Kasumi-1 (cell line): ENCODE measurements around the gene UAP1.

Experiments
- DNase-seq, 2 experiments: peaks; one replicate each; lab custom pipeline; 2025; lab: John Stamatoyannopoulos, UW

Gene UAP1

DNA sequence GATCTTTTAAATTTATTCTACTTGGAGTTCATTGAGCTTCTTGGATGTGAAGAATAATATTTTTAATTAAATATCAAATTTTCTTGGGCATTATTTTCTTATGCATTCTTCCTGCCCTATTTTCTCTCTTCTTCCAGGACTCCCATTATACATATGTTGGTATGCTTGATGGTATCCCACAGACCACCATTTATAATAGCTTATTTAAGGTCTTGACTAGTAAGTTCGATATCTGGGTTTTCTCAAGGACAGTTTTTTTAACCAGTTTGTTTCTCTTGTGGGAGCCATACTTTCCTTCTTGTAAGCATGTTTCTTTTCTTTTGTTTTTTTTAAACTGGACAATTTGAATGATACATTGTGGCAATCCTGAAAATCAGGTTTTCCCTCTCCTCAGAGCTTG, 55.3 kb downstream of the UAP1 start:
- DNase-seq: no peak

DNA sequence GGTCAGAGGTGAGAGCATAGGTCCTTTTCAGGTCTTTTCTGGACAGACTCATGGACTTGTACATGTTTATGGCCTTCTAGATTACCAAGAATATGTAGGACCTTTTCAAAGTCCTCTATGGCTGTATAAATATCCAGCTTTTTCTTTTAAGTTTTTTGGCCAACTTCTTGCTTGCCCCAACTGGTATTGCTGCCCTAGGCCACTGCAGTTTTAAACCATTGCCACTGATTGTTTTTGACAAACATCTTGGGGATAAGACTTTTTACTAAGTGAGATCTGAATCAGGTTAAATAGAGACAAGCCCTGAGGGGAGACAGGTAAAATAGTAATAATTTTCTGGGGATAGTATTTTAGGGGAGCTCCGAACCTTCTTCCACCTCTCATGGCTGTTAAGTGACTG, 56.0 kb downstream of the UAP1 start:
- DNase-seq: no peak

DNA sequence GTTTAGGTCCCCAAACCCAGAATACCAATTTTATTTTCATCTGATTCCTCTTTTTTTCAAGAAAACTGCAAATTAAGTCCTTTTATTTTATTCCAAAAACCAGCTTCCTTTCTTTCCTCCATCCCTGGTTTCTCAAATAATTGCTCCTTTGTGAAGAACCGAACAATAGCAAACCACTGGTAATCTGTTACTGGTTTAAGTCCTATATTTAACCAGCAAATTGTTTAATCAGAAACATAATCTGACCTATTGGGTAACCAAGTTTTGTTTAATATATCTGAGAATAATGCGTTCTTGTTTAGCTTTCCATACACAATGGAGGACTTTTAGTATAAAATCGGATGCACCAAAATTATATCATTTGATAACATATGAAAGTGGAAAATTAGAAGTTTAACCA, 57.6 kb downstream of the UAP1 start:
- no peak for DNase-seq

DNA sequence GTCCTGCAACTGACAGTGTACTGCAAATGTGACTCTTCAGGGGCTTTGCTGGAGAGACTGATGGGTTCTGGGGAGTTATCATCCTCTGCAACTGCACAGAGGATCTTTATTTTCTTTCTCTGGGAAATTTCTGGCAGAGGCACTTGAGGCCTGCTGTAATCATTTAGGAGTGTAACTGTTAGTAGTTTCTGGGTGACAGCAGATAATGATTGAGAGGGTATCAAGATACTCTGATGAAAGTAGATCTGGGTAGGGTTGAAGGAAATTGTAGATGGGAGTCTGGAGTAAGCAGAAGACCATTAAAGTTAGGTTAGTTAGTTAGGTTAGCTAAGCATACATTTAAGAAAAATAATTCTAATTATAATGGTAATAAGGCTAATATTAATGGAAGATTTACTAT, 59.7 kb downstream of the UAP1 start:
- DNase-seq: no peak

DNA sequence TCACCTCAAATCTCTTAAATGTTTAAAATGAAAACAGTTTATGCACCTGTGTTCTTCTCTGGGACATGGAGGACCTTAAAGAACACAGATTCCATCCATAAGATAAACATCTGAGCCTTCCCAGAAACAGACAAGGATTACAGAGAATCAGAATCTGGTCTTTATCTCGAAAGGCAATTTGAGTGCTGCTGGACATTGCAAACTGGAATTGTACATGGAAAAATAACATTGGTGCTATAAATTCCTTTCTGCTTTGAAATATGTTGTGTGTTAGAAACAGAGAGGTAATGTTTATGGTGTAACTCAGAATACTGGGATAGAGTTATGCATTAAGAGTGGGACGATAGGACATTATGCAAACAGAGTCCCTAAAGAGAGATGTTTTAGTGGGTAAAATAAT, 64.2 kb downstream of the UAP1 start:
- DNase-seq: no peak

DNA sequence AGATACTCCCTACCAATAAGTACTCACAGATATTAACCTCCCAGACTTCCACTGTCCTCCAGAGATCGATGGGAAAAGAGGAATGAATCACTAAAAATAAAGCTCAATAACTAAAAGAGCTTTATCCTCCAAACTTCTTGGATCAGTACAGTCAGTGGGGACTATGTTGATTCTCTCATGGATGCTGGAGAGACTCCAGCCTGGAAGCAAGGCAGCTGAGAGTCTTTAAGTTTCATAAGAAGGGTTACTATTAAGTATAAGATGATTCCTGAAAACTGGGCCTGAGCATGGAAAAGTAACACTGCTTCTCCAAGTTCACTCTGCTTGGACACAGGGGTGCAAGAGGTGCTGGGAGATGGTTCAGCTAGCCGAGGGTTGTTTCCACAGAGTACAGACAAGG, 64.6 kb downstream of the UAP1 start:
- no peak for DNase-seq

DNA sequence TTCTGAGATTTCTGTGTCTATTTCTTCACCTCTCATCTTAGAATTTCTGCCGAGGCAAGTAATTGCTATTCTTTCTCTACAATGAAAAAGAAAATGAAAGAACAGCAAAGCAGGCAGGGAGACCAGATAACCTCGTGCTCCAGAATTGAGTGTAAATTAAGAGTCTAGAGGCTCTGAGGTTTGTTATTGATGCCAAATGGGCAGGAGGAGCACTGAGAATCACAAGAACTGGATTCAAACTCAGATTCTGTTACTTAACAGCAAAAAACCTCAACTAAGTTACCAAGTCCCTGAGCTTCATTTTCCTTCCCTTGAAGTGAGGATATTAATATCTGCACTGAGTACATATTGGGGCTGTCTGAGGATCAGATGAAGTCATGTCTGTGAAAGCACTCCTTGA, 65.2 kb downstream of the UAP1 start:
- DNase-seq: no peak

DNA sequence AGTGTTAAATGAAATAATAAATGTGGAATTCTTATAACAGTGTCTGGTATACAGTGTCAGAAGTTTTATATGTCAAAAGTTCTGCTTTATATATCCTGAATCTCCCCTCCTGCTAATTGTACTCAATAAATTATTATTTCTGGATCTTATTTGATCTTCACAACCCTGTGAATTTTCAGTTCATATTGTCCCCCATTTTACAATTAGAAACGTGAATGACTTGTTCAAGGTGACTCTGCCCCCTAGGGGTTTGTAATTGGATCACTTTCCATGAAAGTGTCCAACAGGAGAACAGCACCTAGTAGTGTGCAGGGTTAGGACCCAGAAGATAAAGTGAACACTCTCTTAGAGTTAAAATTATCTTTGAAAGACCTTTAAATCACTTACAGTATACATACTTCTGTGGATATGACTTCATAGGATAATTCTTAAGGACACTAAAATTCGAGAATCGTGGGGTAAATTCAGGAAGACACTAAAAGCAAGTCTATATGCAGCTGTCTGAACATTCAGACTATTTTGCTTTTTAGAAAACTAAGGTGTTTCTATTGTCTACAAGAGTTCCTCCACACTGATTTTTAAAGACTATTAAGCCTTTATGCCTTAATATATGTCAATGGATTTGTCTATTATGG, 66.3 kb downstream of the UAP1 start:
- DNase-seq: peak; percentile 39 to 64

DNA sequence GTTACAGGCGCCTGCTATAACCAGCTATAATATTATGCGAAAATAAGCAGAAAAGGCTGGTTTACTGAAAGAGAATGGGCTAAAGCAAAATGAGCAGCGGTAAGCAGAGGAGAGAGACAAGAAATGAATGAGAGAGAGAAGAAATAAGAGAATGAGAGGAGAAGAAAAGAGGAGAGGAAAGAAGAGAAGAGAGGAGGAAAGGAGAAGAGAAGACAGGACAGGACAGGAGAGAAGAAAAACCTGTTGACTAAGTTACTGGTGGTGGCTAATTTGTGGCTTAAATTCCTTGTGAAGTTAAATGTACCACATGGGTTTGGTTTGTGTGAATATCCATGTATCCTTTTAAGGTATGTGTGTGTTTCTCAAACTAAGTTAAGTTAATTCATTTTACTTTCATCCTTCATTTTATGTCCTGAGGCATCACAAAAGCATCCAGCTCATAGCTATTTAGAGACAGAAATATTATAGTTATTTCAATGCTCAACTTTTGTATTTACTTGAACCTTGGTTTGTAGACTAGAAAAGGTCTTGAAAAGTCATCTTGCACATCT, 67.6 kb downstream of the UAP1 start:
- DNase-seq: no peak

DNA sequence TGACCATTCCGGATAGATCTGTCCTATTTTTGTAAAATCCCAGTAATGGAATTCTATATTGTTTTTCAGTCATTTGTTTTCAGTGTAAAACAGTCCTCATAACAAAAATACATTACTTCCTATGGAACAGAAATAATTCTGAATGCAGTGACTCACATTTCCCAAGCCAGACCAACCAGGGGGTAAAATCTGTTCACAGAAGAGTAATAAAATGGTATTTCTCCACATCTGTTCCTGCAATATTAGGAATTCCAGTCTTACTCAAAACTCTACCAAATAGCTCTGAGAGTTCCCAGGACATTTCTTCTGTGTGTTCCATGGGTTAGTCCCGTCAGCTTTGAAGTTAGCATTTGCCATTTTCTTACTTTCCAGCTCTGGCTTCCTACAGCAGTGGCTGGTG, 68.1 kb downstream of the UAP1 start:
- no peak for DNase-seq

DNA sequence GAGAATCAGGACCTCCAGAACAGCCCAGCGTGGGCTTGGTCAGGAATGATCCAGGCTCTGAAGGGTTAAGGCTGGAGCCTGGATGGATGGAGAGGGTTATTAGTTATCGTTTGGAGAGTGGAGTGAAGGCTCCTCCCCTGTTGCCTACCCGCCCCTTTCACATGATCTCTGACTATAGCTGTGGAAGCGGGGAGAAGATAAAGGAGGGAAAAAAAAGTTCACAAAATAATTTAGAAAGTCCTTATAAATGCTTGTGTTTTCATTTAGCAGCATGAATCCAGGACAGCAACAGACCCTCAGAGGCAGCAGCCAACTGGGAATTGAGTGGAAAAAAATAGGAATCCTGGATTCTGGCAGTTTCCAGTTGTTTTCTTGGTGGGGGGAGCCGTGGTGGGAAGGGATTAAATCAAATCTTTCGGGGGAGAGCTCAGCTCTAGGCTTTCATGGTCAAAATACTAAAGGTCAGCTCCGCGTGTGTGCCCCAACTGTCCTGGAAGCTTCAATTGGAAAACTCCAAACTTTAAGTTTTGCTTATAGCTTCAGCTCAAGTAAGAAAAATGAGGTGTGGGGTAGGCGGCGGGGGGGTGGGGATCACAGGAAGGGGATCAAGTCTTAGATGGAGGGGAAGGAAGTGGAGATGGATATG, 70.1 kb downstream of the UAP1 start:
- DNase-seq: no peak

DNA sequence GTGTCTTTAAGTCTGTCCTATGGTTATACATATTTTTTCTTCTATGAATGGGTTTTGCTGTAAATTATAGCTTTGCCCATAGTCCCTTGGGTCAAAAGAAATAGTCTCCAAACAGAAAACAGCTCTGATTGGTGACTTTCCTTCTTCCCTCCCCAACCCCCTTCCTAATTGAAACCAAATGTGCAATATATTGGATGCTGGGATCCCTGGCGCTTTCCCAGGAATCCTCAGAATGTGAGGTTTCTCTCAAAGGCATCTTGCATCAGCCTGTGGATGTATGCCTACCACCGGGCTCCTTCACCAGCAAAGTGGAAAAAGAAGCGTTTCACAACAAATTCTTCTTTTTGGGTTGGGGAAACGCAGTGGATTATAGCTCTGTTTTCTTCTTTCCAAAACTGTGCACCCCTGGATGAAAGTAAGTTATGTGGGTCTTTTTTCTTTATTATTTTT, 70.7 kb downstream of the UAP1 start, which contains the start of gene DDR2:
Gene DDR2, plus strand, starts transcription at position 248 of the 450 bp plus-strand sequence. CDS start 86,600 bp downstream, outside the sequence.
- DNase-seq: no peak

DNA sequence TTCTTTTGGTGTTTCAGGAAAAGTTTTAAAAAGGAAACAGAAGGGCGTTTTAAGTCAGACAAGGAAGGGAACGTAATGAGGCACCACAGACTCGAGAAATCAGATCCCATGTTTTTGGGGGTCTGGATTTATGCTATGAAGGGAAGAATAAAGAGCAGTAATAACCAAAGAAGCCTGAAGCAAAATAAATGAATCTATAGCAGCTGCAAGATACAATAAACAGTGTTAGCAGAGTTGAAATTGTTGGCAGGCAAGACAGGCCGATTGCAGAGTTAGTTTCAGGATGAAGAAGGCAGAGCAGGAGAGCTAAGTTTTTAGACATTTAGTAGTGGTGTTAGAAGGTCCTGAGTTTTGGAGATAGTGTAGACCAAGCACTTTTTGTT, 71.2 kb downstream of the UAP1 start:
- DNase-seq: no peak

DNA sequence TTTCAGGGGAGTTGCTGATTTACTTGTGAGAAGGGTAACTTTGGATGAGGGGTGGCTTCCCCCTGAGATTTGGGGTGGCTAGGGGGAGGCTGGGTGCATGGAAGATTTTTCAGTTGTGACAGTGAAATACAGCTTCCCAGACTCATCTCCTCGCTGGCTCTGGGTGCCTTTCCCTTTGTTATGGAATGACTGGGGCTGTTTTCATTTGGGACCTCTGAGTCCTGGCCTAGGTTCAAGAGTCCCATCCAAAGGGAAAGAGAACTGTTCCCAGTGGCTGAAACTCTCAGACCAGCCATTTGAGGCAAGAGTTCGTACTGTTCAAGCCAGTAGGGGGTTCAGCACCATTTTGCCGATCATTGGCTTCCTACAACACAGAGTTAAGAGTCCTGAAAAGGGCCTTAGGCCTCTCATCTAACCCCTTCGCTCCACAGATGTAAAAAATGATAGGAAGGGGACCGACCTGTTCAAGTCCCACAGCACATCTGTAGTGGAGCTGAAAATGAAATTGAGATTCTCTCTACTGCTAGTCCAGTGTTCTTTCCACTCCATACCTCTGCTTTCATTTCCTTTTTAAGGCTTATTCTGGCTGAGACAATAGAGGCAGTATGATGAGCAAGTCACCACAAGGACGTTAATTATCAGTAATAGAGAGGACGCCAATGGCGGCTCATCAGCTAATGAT, 71.7 kb downstream of the UAP1 start:
- no peak for DNase-seq

DNA sequence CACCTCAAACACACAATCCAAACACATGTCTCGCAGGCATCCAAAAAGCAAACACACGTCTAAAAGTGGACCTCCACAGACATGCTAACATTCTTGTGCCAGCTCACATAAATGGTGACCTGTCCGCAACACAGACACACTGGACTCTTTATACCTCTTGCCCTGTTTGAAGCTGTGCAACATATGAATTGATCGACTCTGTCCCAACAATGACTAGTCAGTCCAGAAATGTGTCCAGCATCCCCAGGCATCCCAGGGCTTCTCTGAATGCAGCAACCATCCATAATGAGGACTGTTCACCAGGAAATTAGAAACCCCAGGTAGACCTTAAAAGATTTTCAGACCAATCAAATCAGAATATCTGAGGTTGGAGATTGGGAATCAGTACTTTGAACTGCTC, 73.9 kb downstream of the UAP1 start:
- no peak for DNase-seq

DNA sequence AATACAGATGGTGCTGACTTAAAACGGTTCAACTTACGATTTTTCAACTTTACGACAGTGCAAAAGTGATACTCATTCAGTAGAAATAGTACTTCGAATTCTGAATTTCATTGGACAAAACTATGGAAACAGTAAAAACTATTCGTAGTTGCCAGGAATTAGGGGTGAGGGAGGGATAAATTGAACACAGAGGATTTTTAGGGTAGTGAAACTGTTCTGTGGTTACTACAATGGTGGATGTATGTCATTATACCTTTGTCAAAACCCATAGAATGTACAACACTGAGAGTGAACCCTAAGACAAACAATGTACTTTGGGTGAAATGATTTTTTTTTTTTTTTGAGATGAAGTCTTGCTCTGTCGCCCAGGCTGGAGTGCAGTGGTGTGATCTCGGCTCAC, 78.2 kb downstream of the UAP1 start:
- DNase-seq: no peak

DNA sequence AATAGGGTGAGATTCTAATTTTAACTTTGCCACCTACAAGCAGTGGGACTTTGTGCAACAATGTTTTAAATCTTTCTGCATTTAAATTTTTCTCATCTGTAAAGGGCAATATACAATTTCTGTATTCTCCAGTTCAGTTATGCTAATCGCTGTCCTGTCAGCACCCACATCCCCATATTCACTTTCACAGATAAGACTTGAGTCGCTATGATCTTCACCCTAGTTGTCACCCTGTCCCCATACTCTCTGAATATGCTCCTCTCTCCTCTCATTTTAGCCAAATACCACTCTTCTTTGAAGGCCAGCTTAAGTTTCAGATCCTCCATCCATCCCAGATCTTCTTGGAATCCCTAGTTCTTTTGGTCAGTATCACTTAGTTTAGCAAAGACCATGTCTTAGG, 79.6 kb downstream of the UAP1 start:
- no peak for DNase-seq

DNA sequence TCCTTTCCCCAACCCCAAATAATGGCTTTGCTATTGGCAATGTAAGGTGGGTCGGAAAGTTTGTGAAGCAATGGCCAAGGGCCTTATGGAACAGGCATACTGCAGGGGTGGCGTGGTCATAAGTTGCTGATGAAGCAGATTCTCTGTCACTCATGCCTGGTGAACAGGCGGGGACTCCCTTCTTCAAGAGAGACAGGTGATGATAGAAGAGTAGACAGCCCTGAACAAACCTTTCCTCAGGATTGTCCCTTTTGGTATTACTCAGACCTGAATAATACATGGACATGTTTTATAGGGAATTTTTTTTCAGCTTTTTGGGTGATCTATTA, 83.4 kb downstream of the UAP1 start:
- no peak for DNase-seq

DNA sequence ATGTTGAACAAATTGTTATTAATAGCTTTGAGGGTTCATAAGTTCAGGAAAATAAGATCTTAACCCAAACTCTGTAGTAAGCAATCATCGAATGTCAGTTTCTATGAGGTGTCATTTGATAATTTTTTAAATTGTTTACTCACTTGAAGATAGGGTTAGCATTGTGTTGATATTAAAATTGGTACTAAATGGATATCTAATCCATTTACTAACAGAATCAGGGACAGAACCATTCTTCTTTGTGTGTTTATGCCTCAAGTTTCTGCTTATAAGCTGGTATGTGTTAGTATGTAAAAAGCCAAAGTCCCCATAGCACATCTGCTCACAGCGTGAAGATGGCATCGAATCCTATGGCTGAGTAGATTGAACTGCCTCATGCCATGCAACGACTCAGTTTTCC, 84.1 kb downstream of the UAP1 start:
- no peak for DNase-seq

DNA sequence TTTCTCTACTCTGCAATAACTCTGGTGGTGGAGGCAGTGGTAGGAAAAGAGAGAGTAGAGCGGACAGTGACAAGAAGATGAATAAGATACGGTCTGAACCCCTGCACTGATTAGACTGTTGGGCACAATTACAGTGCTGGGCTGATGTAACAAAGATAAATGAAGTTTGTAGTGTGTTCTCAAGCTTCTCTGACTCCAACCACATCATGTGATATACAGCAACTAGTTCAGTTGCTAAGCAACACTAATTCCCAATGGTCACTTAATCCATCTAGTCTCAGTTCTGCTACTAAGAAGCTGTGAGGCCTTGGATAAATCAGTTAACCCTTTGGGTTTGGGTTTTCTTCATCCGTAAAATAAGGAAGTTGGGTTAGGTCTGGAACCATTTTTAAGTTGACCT, 88.1 kb downstream of the UAP1 start:
- no peak for DNase-seq
